Measurements from ENCODE around the gene SLC7A1.

SLC7A1 gene

DNA sequence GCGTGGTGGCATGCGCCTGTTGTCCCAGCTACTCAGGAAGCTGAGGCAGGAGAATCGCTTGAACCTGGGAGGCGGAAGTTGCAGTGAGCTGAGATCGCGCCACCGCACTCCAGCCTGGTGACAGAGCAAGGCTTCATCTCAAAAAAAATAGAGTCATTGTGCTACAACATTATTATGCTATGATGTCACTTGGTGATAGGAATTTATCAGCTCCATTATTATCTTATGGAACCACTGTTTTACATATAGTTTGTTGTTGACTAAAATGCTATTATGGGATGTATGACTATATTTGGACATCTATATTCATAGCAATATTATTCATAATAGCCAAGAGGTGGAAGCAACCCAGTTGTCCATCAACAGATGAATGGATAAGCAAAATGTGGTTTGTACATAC lies 26.4 kb upstream of the SLC7A1 start:
- Histone ChIP-seq H3K4me1 (ENCODE audit: control insufficient read depth, insufficient read depth, low read depth, low read length) (no peaks in the 10 kb centered on the region), H4K8ac (ENCODE audit: low read length) (no peak overlapping the region), H3K18ac (ENCODE audit: low read depth in 1 of 2, low read length in 2 of 2) (no peak overlapping the region), H3K4me2 (ENCODE audit: low read length, poor library complexity, severe bottlenecking) (no peak overlapping the region), H2AFZ (ENCODE audit: low read depth, low read length) (no peak overlapping the region), H3K4ac (ENCODE audit: low read depth in 1 of 2, low read length in 2 of 2) (no peak overlapping the region), H3K14ac (ENCODE audit: low read length in 2 of 2) (no peak overlapping the region), H2AK5ac (ENCODE audit: low read length, severe bottlenecking) (no peak overlapping the region), H3K23ac (ENCODE audit: low read length in 2 of 2) (no peak overlapping the region), H3K27me3 (ENCODE audit: control insufficient read depth in 1 of 2, insufficient read depth in 1 of 2, low read length in 2 of 2) (peaks cover 0 to 4% of the 10 kb centered on the region in 2 experiments), H3K9me3 (ENCODE audit: control insufficient read depth, low read length) (peaks cover 2% of the 10 kb centered on the region), H2BK120ac (ENCODE audit: low read depth, low read length) (no peak overlapping the region), H2BK15ac (ENCODE audit: low read depth, poor library complexity, severe bottlenecking) (no peak overlapping the region), H3K36me3 (ENCODE audit: control insufficient read depth in 1 of 2, insufficient read depth in 2 of 2, low read depth in 1 of 2, low read length in 2 of 2) (no peaks in the 10 kb centered on the region), H3K9ac (ENCODE audit: low read length) (no peak overlapping the region), H3K79me1 (replicated peaks; ENCODE audit: low read length, poor library complexity, severe bottlenecking) (no peaks in the 10 kb centered on the region), H2BK5ac (ENCODE audit: low read depth, low read length, poor library complexity, severe bottlenecking) (no peak overlapping the region), H3K4me3 (ENCODE audit: insufficient read depth in 1 of 2, low read depth in 1 of 2, low read length in 2 of 2) (no peak overlapping the region), H4K91ac (ENCODE audit: low read length) (no peak overlapping the region), H2BK12ac (ENCODE audit: low read length in 2 of 2) (no peak overlapping the region), H3K27ac (ENCODE audit: low read length, poor library complexity, severe bottlenecking) (no peak overlapping the region)
- 84% methylated on average over 4 of the region's 7 CpGs for WGBS
- DNase-seq = no peak

DNA sequence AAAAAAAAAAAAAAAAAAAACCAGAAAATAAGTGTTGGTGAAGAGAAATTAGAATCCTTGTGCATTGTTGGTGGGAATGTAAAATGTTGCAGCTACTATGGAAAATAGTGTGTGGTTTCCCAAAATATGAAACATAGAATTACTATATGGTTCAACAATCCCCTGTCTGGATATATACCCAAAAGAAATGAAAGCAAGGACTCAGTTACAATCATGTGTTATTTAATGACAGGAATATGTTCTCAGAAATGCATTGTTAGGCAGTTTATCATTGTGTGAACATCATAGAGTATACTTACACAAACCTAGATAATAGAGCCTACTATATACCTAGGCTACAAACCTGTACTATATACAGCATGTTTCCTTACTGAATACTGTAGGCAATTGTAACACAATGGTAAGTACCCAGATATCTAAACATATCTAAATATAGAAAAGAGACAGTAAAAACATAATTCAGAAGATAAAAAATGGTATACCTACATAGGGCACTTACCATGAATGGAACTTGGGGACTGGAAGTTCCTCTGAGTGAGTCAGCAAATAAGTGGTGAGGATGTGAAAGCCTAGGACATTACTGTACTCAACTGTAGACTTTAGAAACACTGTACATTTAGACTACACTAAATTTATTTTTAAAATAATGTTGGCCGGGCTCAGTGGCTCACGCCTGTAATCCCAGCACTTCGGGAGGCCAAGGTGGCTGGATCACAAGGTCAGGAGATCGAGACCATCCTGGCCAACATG lies 25.7 kb upstream of the SLC7A1 start:
- Histone ChIP-seq H3K4me3 (ENCODE audit: insufficient read depth in 1 of 2, low read depth in 1 of 2, low read length in 2 of 2) (no peak overlapping the region), H3K23ac (ENCODE audit: low read length in 2 of 2) (no peak overlapping the region), H3K27me3 (ENCODE audit: control insufficient read depth in 1 of 2, insufficient read depth in 1 of 2, low read length in 2 of 2) (peaks cover 0 to 4% of the 10 kb centered on the region in 2 experiments), H4K8ac (ENCODE audit: low read length) (no peak overlapping the region), H3K36me3 (ENCODE audit: control insufficient read depth in 1 of 2, insufficient read depth in 2 of 2, low read depth in 1 of 2, low read length in 2 of 2) (no peaks in the 10 kb centered on the region), H3K4me1 (ENCODE audit: control insufficient read depth, insufficient read depth, low read depth, low read length) (no peaks in the 10 kb centered on the region), H2AFZ (ENCODE audit: low read depth, low read length) (no peak overlapping the region), H3K14ac (ENCODE audit: low read length in 2 of 2) (no peak overlapping the region), H3K4ac (ENCODE audit: low read depth in 1 of 2, low read length in 2 of 2) (no peak overlapping the region), H2AK5ac (ENCODE audit: low read length, severe bottlenecking) (no peak overlapping the region), H4K91ac (ENCODE audit: low read length) (no peak overlapping the region), H3K27ac (ENCODE audit: low read length, poor library complexity, severe bottlenecking) (no peak overlapping the region), H3K79me1 (replicated peaks; ENCODE audit: low read length, poor library complexity, severe bottlenecking) (no peaks in the 10 kb centered on the region), H2BK5ac (ENCODE audit: low read depth, low read length, poor library complexity, severe bottlenecking) (no peak overlapping the region), H2BK120ac (ENCODE audit: low read depth, low read length) (no peak overlapping the region), H3K9me3 (ENCODE audit: control insufficient read depth, low read length) (no peaks in the 10 kb centered on the region), H3K9ac (ENCODE audit: low read length) (no peak overlapping the region), H2BK15ac (ENCODE audit: low read depth, poor library complexity, severe bottlenecking) (no peak overlapping the region), H2BK12ac (ENCODE audit: low read length in 2 of 2) (no peak overlapping the region), H3K4me2 (ENCODE audit: low read length, poor library complexity, severe bottlenecking) (no peak overlapping the region), H3K18ac (ENCODE audit: low read depth in 1 of 2, low read length in 2 of 2) (no peak overlapping the region)
- WGBS = 83% methylated on average over 4 of the region's 4 CpGs
- peak; percentile 17 for DNase-seq

DNA sequence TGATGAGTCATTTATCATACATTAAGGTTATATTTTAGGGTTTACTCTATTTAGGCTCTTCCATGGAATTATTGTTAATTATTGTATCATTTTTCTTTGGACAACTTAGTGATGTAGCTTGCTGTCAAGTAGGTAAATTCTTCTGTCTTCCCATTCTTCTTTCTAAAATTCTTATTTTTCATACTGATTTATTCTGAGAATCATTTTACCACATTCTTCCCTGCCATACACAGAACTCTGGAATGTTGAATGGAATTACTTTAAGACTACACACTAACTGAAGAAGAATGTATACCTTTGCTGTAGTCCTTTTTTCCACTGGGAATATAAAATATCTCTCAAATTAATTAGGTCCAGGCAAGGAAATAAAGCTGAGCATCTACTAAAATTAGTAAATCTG lies 24.5 kb upstream of the SLC7A1 start:
- Histone ChIP-seq H3K4ac (ENCODE audit: low read depth in 1 of 2, low read length in 2 of 2) (no peak overlapping the region), H2AK5ac (ENCODE audit: low read length, severe bottlenecking) (no peak overlapping the region), H3K9me3 (ENCODE audit: control insufficient read depth, low read length) (no peaks in the 10 kb centered on the region), H3K27ac (ENCODE audit: low read length, poor library complexity, severe bottlenecking) (peak overlapping the region; percentile 72), H3K23ac (ENCODE audit: low read length in 2 of 2) (no peak overlapping the region), H3K18ac (ENCODE audit: low read depth in 1 of 2, low read length in 2 of 2) (no peak overlapping the region), H2BK12ac (ENCODE audit: low read length in 2 of 2) (no peak overlapping the region), H3K9ac (ENCODE audit: low read length) (no peak overlapping the region), H4K91ac (ENCODE audit: low read length) (no peak overlapping the region), H3K27me3 (ENCODE audit: control insufficient read depth in 1 of 2, insufficient read depth in 1 of 2, low read length in 2 of 2) (no peaks in the 10 kb centered on the region), H2AFZ (ENCODE audit: low read depth, low read length) (no peak overlapping the region), H2BK15ac (ENCODE audit: low read depth, poor library complexity, severe bottlenecking) (no peak overlapping the region), H3K4me2 (ENCODE audit: low read length, poor library complexity, severe bottlenecking) (no peak overlapping the region), H3K14ac (ENCODE audit: low read length in 2 of 2) (no peak overlapping the region), H3K36me3 (ENCODE audit: control insufficient read depth in 1 of 2, insufficient read depth in 2 of 2, low read depth in 1 of 2, low read length in 2 of 2) (no peaks in the 10 kb centered on the region), H4K8ac (ENCODE audit: low read length) (no peak overlapping the region), H3K4me1 (ENCODE audit: control insufficient read depth, insufficient read depth, low read depth, low read length) (no peaks in the 10 kb centered on the region), H2BK120ac (ENCODE audit: low read depth, low read length) (no peak overlapping the region), H2BK5ac (ENCODE audit: low read depth, low read length, poor library complexity, severe bottlenecking) (no peak overlapping the region), H3K4me3 (ENCODE audit: insufficient read depth in 1 of 2, low read depth in 1 of 2, low read length in 2 of 2) (no peak overlapping the region), H3K79me1 (replicated peaks; ENCODE audit: low read length, poor library complexity, severe bottlenecking) (no peaks in the 10 kb centered on the region)
- DNase-seq = no peak

DNA sequence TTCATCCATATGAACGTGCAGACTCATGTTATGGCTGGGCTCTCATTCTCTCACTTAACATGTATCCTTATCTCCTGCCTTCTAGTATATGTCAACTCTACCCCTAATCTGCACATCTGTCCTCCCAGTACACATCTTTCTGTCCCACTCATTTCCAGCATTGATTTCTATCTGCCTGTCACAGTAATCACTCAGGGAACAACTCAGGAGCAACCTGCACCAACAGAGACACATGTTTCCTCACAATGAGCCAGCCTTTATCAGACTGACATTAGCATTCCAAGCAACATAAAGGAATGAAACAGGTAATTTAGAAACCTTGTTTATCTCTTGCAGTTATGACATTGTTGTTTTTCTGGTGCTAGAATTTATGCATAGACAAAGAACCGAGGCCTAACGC lies 17.6 kb upstream of the SLC7A1 start:
- Histone ChIP-seq H4K91ac (ENCODE audit: low read length) (no peak overlapping the region), H2BK120ac (ENCODE audit: low read depth, low read length) (no peak overlapping the region), H3K14ac (ENCODE audit: low read length in 2 of 2) (no peak overlapping the region), H3K4me2 (ENCODE audit: low read length, poor library complexity, severe bottlenecking) (no peak overlapping the region), H4K8ac (ENCODE audit: low read length) (no peak overlapping the region), H3K4me3 (ENCODE audit: insufficient read depth in 1 of 2, low read depth in 1 of 2, low read length in 2 of 2) (no peak overlapping the region), H3K23ac (ENCODE audit: low read length in 2 of 2) (no peak overlapping the region), H3K18ac (ENCODE audit: low read depth in 1 of 2, low read length in 2 of 2) (no peak overlapping the region), H2BK15ac (ENCODE audit: low read depth, poor library complexity, severe bottlenecking) (no peak overlapping the region), H2AFZ (ENCODE audit: low read depth, low read length) (no peak overlapping the region), H2BK5ac (ENCODE audit: low read depth, low read length, poor library complexity, severe bottlenecking) (no peak overlapping the region), H3K9me3 (ENCODE audit: control insufficient read depth, low read length) (no peaks in the 10 kb centered on the region), H3K27ac (ENCODE audit: low read length, poor library complexity, severe bottlenecking) (no peak overlapping the region), H3K9ac (ENCODE audit: low read length) (no peak overlapping the region), H3K27me3 (ENCODE audit: control insufficient read depth in 1 of 2, insufficient read depth in 1 of 2, low read length in 2 of 2) (peaks cover 0 to 5% of the 10 kb centered on the region in 2 experiments), H3K36me3 (ENCODE audit: control insufficient read depth in 1 of 2, insufficient read depth in 2 of 2, low read depth in 1 of 2, low read length in 2 of 2) (no peaks in the 10 kb centered on the region), H3K4ac (ENCODE audit: low read depth in 1 of 2, low read length in 2 of 2) (no peak overlapping the region), H3K79me1 (replicated peaks; ENCODE audit: low read length, poor library complexity, severe bottlenecking) (no peaks in the 10 kb centered on the region), H2AK5ac (ENCODE audit: low read length, severe bottlenecking) (no peak overlapping the region), H3K4me1 (ENCODE audit: control insufficient read depth, insufficient read depth, low read depth, low read length) (no peaks in the 10 kb centered on the region), H2BK12ac (ENCODE audit: low read length in 2 of 2) (no peak overlapping the region)
- DNase-seq = no peak
- WGBS = 94% methylated on average over 3 of the region's 3 CpGs
